Measurements from ENCODE around the gene SFMBT1. TPM values are rescaled to one million over a fixed set of nuclear protein-coding genes. Genes with fewer than 3 reads are reported as not detected.

SFMBT1 gene
- polyA plus RNA-seq, 1 donor from 2014 or later = 17.8 TPM

DNA sequence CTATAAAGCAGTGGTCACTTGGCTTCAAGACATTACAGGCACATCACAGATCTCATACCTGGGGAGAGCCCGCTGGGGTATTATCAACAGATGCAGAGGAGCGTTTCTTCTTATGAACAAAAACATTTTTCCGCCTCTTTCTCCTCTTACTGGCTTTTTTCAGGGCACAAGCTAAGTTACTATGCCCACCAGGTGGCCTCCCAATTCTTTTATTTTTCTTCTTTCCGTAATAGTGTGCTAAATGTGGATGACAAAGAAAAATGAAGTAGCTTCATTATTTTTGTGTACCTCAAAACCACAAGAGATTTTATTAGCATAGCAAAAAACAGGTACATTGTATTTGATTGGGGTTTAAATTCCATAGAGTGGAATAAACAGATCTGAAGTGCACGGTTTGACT lies 138.4 kb downstream of the SFMBT1 start:
- Mint-ChIP-seq H3K9me3 (no peaks in the 10 kb centered on the region), H3K4me1 (no peaks in the 10 kb centered on the region), H3K27me3 (no peaks in the 10 kb centered on the region), H3K27ac (no peak overlapping the region), H3K36me3 (no peaks in the 10 kb centered on the region), H3K4me3 (no peak overlapping the region)

DNA sequence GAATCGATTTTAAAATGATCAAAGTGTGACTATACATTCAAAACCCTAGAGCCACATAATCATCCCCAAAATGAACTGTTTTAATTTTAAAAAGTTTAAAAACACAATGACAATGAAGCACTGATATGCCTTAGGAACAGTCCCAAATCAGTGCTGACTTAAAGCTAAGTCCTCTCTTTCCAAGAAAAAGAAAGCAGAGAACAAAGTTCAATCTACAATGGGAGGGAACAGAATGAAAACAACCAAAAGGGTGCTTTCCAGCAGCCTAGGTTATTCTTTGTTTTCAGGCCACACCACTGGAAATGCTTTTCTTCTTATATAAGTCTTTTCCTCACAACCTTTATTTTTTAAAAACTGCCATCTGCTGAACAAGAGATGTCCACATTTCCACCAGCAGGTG lies 141.3 kb downstream of the SFMBT1 start:
- Mint-ChIP-seq H3K4me1 (no peaks in the 10 kb centered on the region), H3K27me3 (no peaks in the 10 kb centered on the region), H3K9me3 (no peaks in the 10 kb centered on the region), H3K27ac (peak overlapping the region in 1 of 3 donors; percentile 67), H3K36me3 (no peaks in the 10 kb centered on the region), H3K4me3 (no peak overlapping the region)

DNA sequence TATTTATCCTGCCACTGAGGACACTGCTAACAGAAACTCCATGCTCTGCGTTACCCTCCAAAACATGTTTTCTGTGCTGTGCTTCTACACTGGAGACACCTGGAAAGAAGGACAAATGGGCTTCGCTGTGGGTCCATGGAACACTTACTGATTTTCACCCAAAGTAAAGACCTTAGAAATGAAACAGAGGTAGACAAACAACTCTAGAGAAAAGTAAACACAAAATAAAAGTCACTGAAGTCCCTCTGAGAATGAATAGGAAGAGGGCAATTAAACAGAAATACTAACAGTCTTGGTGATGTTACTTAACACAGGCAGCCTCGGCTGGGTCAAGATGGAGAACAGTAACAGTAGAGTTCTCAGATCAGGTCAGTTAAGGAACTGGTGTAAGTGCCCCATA lies 141.9 kb downstream of the SFMBT1 start:
- Mint-ChIP-seq H3K4me3 (no peak overlapping the region), H3K27me3 (no peaks in the 10 kb centered on the region), H3K36me3 (no peaks in the 10 kb centered on the region), H3K4me1 (no peaks in the 10 kb centered on the region), H3K27ac (no peak overlapping the region), H3K9me3 (no peaks in the 10 kb centered on the region)

- Mint-ChIP-seq H3K27ac (peak within 1 kb of the TSS; percentile 19 to 64 (median 41)), H3K36me3 (peaks cover 2% of the 10 kb centered on the region), H3K9me3 (no peaks in the 10 kb centered on the region), H3K27me3 (no peaks in the 10 kb centered on the region), H3K4me3 (peak within 1 kb of the TSS; percentile 93 to 99 (median 94)), H3K4me1 (peaks cover 29 to 46% (median 34%) of the 10 kb centered on the region in 3 donors)
These were observed 148.4 kb downstream of the SFMBT1 start, which contains the start of gene STIMATE for GRCh38 chr3:52897130-52898122. STIMATE (minus strand) TSS chr3:52897548; CDS start chr3:52897450, 98 bp downstream.

GRCh38 chr3:52896613-52897012 lies 149.3 kb downstream of the SFMBT1 start:
- Mint-ChIP-seq H3K36me3 (peaks cover 2% of the 10 kb centered on the region), H3K4me3 (peak overlapping the region; percentile 93 to 99 (median 94)), H3K4me1 (peaks cover 36 to 54% (median 42%) of the 10 kb centered on the region in 3 donors), H3K27me3 (no peaks in the 10 kb centered on the region), H3K9me3 (no peaks in the 10 kb centered on the region), H3K27ac (peak overlapping the region in 1 of 3 donors; percentile 45)

- Mint-ChIP-seq H3K36me3 (peaks cover 2% of the 10 kb centered on the region), H3K27me3 (no peaks in the 10 kb centered on the region), H3K9me3 (no peaks in the 10 kb centered on the region), H3K27ac (peak overlapping the region; percentile 41 to 84 (median 45)), H3K4me3 (peak overlapping the region; percentile 93 to 99 (median 94)), H3K4me1 (peaks cover 41 to 57% (median 46%) of the 10 kb centered on the region in 3 donors)
These were observed 149.7 kb downstream of the SFMBT1 start for GRCh38 chr3:52896151-52896550.

DNA sequence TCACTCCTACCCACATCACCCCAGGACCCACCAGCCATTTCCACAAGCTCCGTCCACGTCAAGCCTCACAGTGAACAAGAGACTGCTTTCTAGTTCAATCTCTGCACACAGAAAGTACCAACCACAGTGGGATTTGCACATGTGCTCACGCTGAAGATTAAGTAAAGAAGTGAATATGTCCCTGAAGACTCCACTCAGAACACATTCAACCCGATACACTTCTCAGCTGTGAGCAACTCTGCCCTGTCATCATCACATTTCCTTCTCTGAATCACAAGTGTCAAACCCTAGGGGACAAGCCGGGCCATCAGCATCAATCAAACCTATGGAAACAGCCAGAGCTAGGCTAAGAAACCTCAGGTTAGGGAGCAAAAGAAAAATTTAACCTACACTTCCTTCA lies 150.5 kb downstream of the SFMBT1 start:
- peaks cover 44 to 57% (median 46%) of the 10 kb centered on the region in 3 donors for H3K4me1 Mint-ChIP-seq
- H3K36me3 Mint-ChIP-seq = peaks cover 2% of the 10 kb centered on the region
- peak overlapping the region in 1 of 3 donors; percentile 84 for H3K27ac Mint-ChIP-seq
- peak overlapping the region; percentile 93 to 99 (median 94) for H3K4me3 Mint-ChIP-seq
- H3K9me3 Mint-ChIP-seq = no peaks in the 10 kb centered on the region
- H3K27me3 Mint-ChIP-seq = no peaks in the 10 kb centered on the region

- no peaks in the 10 kb centered on the region for H3K27me3 Mint-ChIP-seq
- H3K9me3 Mint-ChIP-seq = no peaks in the 10 kb centered on the region
- peaks cover 2% of the 10 kb centered on the region for H3K36me3 Mint-ChIP-seq
- H3K4me1 Mint-ChIP-seq = peaks cover 44 to 57% (median 46%) of the 10 kb centered on the region in 3 donors
- H3K27ac Mint-ChIP-seq = peak overlapping the region in 1 of 3 donors; percentile 43
- peak overlapping the region in 3 of 4 donors; percentile 78 to 95 (median 93) for H3K4me3 Mint-ChIP-seq
These were observed 151.1 kb downstream of the SFMBT1 start for GRCh38 chr3:52894756-52895155.

GRCh38 chr3:52893723-52894122 lies 152.2 kb downstream of the SFMBT1 start:
- Mint-ChIP-seq H3K27ac (peak overlapping the region in 1 of 3 donors; percentile 95), H3K27me3 (no peaks in the 10 kb centered on the region), H3K4me1 (peaks cover 44 to 57% (median 46%) of the 10 kb centered on the region in 3 donors), H3K4me3 (peak overlapping the region; percentile 26 to 93 (median 69)), H3K9me3 (no peaks in the 10 kb centered on the region), H3K36me3 (peaks cover 2% of the 10 kb centered on the region)

DNA sequence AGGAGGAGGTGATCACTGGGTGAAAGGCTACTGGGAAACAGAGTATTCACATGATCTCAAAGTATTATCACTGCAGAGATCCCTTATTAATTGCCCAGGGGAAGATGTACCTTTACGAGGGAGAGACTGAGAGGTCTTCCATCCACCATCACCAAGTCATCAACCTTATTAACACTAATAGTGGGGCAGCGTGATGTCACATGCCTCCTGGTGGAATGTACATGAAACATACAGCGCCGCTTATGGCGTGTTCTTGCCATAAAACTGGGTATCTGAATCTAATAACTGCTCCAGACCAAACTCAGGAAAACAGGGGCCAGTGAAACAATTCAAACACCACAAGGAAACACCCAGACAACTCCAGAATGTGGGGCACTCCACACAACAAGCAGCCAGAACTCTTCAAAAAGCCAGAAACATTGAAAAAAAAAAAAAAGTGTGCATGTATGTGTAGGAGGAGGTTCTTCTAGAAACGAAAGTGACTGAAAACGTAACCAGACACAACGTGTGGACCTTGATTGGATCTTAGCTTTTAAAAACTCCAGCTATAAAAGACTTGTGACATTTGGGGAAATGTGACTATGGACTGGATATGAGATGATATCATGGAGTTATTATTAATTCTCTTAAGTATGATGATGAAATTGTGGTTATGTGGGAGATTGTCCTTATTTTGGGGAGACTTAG lies 153.1 kb downstream of the SFMBT1 start:
- Mint-ChIP-seq H3K4me1 (peaks cover 45 to 53% (median 46%) of the 10 kb centered on the region in 3 donors), H3K4me3 (peak overlapping the region; percentile 60 to 92 (median 80)), H3K36me3 (peaks cover 4% of the 10 kb centered on the region), H3K9me3 (no peaks in the 10 kb centered on the region), H3K27ac (peak overlapping the region; percentile 46 to 95 (median 74)), H3K27me3 (no peaks in the 10 kb centered on the region)

DNA sequence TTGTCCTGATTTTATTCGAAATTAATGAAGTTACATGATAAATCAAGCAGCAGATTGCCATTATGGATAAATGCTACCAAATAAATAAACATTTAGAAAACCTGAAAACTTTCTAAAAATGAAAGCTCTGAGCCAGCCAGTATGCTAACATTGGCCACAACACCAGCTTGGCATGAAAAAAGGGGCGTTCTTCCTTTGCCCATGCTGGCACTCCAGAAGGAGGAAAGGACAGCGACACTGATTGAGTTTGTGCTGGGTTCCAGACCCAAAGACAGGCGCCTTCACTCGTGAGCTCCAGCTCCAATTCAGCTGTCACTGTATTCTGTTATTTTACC lies 153.6 kb downstream of the SFMBT1 start:
- H3K27ac Mint-ChIP-seq = peak overlapping the region; percentile 39 to 95 (median 74)
- H3K4me1 Mint-ChIP-seq = peaks cover 45 to 52% (median 46%) of the 10 kb centered on the region in 3 donors
- no peaks in the 10 kb centered on the region for H3K27me3 Mint-ChIP-seq
- H3K4me3 Mint-ChIP-seq = peak overlapping the region; percentile 60 to 92 (median 80)
- no peaks in the 10 kb centered on the region for H3K9me3 Mint-ChIP-seq
- H3K36me3 Mint-ChIP-seq = peaks cover 4% of the 10 kb centered on the region

GRCh38 chr3:52891615-52892081 lies 154.2 kb downstream of the SFMBT1 start:
- Mint-ChIP-seq H3K4me1 (peaks cover 44 to 51% (median 45%) of the 10 kb centered on the region in 3 donors), H3K27ac (peak overlapping the region; percentile 8 to 95 (median 40)), H3K4me3 (peak overlapping the region in 3 of 4 donors; percentile 70 to 83 (median 73)), H3K9me3 (no peaks in the 10 kb centered on the region), H3K36me3 (peaks cover 4% of the 10 kb centered on the region), H3K27me3 (no peaks in the 10 kb centered on the region)

- Mint-ChIP-seq H3K4me3 (peak overlapping the region in 1 of 4 donors; percentile 76), H3K27me3 (no peaks in the 10 kb centered on the region), H3K9me3 (no peaks in the 10 kb centered on the region), H3K36me3 (peaks cover 8% of the 10 kb centered on the region), H3K27ac (peak overlapping the region in 1 of 3 donors; percentile 53), H3K4me1 (peaks cover 41 to 48% (median 41%) of the 10 kb centered on the region in 3 donors)
These were observed 154.7 kb downstream of the SFMBT1 start for GRCh38 chr3:52891164-52891563.

DNA sequence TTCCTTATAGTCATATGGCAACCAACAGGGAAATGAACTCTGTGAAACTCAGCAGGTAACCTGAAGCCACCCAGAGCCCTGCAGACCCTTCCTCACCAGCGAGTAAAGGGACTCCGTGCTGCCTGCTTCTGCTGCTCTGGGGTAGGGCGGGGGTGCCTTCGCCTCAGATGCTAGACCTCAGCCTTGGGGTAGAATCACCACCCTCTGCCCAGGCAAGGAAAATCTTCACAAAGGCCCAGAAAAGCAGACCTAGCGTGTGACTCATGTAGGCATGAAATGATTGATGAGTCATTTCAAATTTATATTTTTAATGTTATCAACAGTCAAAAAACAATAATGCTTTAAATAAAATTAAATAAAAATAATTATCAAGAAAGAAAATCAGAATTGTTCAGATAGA lies 155.1 kb downstream of the SFMBT1 start:
- no peaks in the 10 kb centered on the region for H3K9me3 Mint-ChIP-seq
- peaks cover 37 to 44% (median 37%) of the 10 kb centered on the region in 3 donors for H3K4me1 Mint-ChIP-seq
- H3K36me3 Mint-ChIP-seq = peaks cover 10% of the 10 kb centered on the region
- H3K27me3 Mint-ChIP-seq = no peaks in the 10 kb centered on the region
- H3K27ac Mint-ChIP-seq = no peak overlapping the region
- H3K4me3 Mint-ChIP-seq = peak overlapping the region in 1 of 4 donors; percentile 76

- Mint-ChIP-seq H3K36me3 (peaks cover 16% of the 10 kb centered on the region), H3K4me3 (peak overlapping the region in 1 of 4 donors; percentile 24), H3K9me3 (peaks cover 0 to 4% (median 0%) of the 10 kb centered on the region in 3 donors), H3K27me3 (no peaks in the 10 kb centered on the region), H3K27ac (no peak overlapping the region), H3K4me1 (peaks cover 29 to 36% (median 31%) of the 10 kb centered on the region in 3 donors)
These were observed 156.0 kb downstream of the SFMBT1 start for GRCh38 chr3:52889901-52890300.

All from IgD-negative memory B cell (primary cell).